GM18873 (cell line): ENCODE measurements around the gene SLCO2B1.

ENCODE experiments used
- ATAC-seq: cut with Tn5 transposase; IDR thresholded peaks from one replicate; pipeline ENCODE4 v1.9.1; 2021; ENCODE audit warnings: mild to moderate bottlenecking, moderate library complexity, moderate number of reproducible peaks; ENCODE audit not compliant: unreplicated experiment, low FRiP score

SLCO2B1 gene

DNA sequence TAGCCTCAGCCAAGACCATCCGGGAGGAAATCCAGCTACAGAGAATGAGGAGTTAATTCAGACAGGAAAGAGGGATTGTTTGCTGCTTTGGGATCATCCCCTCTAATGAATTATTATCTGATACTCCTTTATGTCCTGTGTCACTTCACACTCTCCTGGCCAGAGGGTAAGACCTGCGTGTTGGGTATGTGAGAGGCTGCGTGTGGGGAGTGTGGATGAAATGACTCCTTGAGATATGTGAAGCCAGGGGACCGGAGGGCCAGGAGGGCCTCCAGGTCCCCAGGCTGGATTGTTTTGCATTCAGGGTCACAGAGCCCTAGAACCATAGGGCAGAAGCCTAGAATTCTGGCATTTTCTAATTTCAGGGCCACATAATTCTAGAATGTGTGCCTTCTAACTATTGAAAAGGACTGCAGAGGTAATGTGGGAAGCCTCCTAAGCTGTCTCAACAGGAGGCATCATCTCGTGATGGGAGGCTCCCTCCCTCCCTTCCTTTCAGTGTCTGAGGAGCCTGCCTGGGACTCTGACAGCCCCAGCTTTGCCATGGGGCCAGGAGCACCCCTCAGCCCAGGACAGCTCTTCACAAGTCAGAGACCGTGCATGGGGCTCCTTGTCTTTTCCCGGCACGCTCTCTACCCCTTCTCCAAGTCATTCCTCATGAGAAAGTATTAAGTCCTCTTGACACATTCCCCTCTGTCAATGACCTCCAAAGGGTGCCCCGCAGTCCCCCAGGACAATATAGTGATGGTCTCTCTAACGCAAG lies 93.3 kb downstream of the SLCO2B1 start:
- no peak for ATAC-seq

DNA sequence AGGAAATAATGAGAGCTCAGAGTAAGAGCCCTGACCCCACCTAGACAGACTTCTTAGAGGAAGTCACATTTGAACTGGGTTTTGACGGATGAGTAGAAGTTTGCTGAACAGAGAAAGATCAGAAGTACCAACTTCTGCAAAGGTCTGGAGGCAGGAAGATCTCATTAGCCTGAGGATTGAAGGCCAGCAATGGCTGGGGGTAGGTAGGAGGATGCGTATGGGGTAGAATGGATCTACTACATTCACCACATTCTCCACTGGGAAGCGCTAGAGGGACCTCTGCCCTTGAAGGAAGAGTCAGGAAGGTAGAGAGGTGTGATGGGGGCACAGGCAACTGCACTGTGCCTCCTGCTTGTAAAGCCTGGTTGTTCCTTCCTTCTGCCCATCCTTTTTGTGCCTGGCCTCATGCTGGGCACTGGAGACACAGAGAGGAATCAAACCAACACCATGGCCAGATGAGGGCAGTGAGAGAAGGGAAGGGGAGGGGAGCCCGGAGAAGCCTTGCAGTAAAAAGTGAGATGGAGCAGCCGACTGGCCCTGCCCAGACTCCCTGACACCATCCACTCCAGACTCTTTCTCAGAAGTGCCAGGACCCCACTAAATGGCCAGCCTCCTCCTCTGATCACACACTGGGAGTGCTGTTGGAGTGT lies 94.6 kb downstream of the SLCO2B1 start:
- ATAC-seq, result no peak

DNA sequence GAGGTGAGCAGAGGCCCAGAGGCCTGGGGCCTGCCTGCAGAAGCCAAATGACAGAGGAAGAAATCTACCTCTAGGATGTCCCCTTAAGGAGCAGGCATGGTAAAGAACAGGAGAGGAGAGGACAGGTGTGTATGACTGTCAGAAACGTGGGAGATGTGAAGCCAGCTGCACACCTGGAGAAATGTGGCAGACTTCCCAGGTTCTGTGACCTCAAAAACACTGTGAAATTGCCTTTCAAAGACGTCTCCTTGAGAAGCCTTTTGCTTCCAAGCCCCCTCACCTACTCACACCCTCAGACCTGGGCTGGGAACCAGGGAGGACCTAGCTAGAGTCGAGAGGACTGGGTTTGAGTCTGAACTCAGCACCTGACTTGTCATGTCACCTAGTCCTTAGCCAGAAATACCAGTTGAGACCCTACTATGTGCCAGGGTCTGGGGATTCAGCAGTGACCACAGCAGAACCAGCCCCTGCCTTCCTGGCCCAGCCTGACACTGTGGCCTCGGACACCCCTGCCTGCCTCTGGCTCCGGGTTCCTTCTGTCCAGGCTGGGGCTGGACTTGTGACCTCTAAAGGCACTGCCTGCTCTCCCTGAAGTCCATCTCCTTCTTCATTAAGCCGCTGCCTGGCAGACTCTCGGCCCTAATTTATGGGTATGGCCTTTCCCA lies 95.2 kb downstream of the SLCO2B1 start:
- ATAC-seq, result no peak

DNA sequence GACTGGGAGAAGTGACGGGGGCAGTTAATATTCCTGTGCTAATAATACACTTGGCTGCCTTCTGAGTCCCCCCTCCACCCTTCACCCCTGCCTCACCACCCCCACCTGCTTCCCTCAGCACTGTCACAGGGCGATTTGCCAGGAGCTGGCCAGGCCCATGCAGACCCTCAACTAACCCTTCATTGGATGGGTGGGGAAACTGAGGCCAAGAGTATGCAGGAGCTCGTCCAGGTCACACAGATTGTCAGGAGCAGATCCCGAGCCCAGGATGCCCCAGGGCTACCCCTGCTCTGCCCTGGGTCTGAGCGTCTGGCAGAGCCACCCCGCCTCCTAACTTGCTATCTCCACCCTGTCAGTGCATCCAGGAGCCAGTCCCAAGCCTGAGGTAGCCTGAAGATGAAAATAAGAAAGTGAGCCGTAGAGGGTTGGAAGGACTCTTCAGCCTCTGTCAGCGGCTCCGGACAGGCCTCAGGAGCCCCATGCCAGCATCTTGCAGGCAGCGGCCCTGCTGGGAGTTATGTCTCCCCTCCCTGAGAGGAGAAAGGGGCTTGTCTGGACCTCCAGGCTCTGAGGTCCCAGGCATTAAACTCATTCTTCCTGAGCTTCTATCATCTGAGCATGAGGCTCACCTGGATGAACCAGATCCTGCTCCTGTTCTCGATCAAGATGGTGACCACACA lies 95.9 kb downstream of the SLCO2B1 start:
- ATAC-seq, result no peak

DNA sequence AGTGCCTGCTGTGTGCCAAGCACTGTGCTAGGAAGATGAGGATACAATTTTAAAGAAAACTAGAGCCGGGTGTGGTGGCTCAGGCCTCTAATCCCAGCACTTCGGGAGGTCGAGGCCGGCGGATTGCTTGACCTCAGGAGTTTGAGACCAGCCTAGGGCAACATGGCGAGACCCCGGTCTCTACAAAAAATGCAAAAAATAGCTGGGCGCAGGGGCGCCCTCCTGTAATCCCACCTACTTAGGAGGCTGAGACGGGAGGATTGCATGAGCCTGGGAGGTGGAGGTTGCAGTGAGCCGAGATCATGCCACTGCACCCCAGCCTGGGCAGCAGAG lies 98.0 kb downstream of the SLCO2B1 start:
- ATAC-seq, result no peak

DNA sequence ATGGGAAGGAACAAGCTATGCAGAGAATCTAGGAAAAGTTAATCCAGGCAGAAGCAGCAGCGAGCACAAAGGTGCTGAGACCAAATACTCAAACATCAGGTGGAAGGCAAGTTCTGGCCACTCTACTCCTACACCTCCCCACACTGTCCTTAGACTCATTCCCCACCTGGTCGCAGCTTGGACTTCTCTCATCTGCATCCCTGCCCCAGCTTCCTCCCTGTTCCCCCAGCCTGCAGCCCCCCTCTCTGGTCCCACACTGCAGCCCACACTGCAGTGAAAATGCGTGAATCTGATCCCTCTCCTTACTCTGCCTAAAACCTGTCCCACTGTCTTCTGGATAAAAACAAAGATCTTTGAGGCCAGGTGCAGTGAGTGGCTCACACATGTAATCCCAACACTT lies 98.8 kb downstream of the SLCO2B1 start:
- ATAC-seq, result no peak

DNA sequence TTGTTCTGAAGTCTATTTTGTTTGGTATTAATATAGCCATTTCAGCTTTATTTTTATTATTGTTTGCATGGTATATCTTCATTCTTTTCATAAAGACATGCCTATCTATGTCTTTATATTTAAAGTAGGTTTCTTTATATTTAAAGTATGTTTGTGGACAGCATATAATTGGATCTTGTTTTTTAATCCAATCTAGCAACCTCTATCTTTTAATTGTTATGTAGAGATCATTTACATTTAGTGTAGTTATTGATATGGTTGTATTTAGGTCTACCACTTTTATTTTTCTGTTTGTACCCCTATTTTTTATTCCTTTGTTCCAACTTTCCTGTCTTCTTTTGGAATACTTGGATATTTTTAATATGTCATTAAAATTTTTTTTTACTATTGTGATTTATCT lies 103.4 kb downstream of the SLCO2B1 start:
- no peak for ATAC-seq
